ENCODE measurements around the gene COLEC12.

Gene COLEC12

DNA sequence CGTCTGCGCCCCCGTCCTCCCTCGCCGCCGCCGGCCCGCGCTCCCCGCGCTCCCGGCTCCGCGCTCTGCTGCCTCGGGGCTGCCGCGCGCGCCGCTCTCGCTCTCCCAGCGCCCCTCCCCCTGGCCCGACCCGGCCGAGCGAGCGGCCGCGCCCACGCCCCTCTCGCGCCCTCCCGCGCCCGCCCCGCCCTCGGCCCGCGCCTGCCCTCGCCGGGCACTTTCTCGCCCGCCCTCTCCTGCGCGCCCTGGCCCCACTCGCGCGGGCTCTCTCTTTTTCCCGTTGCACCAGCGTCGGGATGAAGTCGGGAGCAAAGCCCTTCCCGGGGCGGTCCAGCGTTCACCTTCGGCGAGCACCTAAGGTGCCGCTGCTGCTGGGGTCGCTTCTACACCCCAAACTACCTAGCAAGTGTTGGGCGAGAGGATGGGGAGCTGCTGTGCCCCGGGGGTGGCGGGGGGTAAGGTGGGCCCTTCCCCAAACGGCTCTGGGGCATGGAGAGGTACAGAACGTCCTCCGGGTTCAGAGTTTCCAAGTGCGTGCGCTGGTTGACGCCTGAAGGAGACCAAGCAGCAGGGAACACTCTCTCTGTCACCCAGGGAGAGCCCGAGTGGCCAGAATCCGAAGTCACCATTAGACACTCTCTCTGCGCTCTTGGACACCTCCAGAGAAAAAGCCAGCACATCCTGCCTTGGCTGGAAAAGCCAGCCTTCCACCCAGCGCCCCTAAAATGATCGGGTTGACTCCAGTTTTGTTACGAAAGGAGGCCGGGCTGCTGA, at the start of gene COLEC12:
TSS of gene COLEC12 (minus strand) at position 70 of the 774 bp plus-strand sequence. CDS start 187 bp downstream, outside the sequence.
- DNase-seq (ENCODE audit: low spot score) = peak; percentile 87

DNA sequence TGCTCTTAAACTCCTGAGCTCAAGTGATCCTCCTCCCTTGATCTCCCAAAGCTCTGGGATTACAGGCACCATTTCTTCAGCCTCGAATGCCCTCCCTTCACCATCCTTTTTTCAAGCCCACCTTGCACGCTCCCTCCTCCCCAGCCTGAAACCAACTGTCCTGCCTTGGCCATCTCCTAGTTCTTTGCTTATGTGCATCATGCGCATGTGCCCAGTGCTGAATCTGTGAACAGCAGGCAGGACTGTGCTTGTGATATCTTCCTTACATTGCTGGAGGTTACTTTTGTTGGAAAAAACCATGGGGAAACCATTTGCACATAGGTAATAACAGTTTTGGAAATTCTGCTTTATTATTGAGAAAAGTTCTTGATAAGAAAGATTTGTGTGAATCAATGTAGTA, 49.5 kb upstream of the COLEC12 start:
- DNase-seq (ENCODE audit: low spot score) = no peak

DNA sequence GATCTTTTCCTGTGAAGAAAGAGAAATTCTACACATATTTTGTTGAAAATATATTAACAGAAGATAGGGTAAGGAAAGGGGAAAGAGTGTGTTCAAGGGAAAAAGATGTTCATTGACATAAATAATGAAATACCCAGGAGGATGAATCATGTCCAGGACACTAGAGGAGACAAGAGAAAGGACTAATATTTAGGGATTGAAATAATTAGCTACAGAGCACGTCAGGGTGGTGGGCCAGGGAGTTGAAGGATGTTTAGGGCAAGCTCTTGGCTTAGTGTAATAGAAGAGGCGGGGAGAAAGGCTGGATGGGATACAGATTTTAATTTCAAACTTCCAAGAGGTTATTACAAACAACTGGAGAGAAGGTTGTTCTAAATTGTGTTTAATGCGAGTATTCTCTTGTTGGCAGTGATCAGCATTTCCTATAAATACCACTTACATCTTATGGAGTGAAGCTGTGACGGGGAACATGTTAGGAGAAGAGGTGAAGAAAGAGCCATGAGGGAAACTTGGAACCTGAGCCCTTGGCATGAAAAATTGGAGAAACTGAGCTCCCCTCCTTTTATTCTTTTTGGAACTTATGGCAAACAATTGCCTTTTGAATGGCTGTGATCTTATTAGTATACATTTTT, 43.1 kb upstream of the COLEC12 start:
- no peak for DNase-seq (ENCODE audit: low spot score)

DNA sequence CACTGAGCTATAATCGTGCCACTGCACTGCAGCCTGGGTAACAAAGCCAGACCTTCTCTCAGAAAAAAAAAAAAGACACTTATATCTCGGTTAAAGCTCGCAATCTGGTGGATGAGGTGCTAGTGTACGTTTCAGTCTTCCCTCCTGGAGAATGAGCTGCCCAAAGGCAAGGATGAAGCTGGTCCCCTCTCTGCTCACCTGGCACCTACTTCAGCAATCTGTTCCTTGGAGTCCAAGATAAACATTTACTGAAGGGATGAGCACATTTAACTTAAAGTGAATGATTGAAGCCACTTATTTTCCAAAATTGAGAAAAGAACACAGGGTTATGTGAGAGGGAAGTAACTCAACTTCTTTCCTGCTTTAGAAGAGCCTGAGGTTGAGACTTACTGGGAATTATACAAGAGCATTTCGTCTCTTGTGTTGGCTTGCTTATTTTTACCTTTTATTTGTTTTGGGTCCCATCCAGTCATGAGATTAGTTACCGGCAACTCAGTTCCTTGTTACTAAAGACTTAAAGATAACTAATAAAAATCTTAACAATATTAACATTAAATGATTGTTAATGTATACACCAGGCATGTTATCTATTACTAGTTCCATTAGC, 33.6 kb upstream of the COLEC12 start:
- DNase-seq (ENCODE audit: low spot score) = no peak

DNA sequence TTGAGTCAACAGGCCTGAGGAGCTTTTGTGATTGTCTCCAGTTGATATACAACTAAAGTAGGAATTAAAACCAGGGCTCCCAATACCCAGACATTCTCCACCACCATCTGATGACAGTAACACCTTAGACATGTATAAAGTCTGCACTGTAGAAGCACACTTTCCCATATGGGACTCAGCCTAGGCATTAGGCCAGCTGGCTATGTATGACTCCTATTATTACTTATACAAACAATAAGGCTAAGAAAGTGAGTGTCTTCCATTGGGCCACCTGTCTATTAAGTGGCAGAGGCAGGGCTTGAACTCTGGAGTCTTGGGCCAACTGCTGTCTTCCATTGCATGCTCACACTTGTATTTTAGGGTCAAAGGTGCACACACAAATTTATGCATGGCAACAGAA, 32.1 kb upstream of the COLEC12 start:
- no peak for DNase-seq (ENCODE audit: low spot score)

DNA sequence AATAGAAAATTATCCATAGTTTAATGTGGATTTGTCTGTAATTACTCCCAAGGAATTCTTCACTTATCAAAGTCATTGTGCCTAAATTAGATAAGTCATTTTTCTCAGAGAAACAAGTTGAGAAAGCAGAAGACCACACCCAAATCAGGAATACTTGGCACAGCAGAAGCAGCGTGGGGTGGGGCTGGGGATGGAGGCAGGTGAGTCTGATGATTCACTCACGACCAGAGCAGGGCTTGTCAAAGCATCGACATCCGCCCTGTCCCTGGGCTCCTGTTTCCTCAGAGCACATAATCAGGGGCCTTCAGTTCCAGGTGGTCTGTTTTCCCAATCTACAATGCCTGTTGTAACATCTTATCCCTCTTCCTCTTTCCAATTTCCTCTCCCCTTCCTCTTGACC, 31.5 kb upstream of the COLEC12 start:
- no peak for DNase-seq (ENCODE audit: low spot score)

DNA sequence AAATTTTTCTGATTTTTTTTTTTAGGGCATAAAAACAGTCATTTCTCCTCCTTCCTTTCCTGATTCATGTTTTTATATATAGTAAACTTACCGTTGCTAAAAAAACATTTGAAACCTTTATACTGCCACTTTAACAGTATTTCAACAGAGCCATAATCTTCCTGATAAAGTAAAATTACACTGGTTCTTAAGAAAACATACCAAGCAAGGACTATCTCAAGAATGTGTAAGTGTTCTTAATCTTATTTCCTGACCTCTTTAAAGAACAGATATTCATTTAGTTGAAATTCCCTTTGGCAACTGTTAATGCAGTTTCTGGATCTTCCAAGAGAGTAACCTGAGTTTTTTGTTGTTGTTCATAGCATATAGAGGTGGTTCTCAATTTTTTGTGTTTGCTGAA, 26.6 kb upstream of the COLEC12 start:
- no peak for DNase-seq (ENCODE audit: low spot score)

DNA sequence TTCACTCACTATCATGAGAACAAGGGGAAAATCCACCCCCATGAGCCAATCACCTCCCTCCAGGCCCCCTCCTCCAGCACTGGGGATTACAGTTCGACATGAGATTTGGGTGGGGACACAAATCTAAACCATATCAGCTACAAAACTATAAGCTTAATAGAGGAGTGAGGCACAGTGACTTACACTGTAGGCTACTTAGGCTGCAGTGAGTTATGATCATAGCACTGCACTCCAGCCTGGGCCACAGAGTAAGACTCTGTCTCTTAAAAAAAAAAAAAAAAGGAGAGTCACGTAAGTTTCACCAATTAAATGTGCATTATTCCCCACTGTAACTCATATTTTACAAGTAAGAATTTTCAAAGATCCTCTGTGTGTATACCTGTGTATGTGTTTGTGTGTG, 26.2 kb upstream of the COLEC12 start:
- DNase-seq (ENCODE audit: low spot score) = no peak

DNA sequence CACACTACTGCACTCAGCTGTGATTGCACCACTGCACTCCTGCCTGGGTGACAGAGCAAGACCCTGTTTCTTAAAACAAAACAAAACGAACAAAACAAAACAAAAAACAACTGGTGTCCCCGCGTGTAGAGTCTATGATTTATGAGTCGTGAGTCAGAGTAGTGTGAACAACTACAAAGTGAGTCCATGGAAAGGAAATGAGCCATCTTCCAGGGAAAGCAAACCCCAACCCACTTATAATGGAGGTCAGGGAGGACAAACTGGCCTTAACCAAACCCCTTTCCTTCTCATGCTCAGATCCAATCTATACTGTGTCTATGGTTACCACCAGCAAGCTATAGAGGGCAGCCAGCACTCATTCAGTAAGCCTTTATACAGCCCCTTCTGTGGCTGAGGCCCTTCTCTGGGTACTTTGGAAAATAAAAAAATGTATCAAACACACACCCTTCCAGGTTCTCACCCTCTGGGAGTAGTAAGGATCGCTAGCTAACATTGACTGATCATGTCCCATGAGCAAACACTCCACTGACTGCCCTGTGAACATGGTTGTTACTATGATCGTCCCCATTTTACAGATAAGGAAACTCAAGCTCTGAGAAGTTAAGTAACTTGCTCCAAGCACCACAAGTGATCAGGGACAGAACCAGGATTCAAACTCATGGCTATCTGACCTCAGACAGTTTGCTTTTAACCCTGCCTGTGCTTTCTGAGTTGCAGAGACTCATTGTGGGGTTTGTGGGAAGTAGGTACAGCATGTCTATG, 24.7 kb upstream of the COLEC12 start:
- DNase-seq (ENCODE audit: low spot score) = no peak

DNA sequence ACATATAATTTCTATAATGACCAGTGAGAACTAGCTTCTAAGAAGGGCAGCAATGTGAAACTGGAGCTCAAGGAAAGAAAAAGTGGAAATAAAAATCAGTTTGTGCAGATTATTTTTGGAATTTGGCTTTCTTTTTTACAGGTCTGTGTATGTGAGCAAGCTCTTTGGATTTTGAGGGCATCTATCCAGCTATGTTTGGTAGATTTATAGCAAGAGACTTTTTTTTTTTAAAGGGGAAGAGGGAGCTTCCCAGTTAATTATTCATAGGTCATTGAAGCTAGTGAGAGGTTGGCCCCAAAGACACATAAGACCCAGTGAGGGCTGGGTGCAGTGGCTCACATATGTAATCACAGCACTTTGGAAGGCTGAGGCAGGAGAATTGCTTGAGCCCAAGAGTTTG, 24.0 kb upstream of the COLEC12 start:
- DNase-seq (ENCODE audit: low spot score) = no peak

DNA sequence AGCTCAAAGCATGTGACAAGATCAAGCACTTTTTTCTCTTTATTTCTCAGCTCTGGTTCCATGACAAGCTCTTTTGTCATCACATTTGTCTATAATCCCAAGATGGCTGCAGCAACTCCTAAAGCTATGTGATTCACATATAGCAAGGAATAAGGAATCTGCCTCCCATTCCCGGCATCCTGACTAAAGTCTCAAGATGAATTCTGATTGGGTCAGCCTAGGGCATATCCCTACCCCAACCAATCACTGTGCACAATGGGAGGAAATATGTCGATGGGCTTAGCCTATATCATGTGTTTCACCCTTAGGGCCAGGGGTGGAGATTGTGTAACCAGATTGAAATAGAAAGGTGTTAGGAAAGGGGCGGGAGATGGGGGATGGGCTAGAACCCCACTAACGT, 23.1 kb upstream of the COLEC12 start:
- no peak for DNase-seq (ENCODE audit: low spot score)

DNA sequence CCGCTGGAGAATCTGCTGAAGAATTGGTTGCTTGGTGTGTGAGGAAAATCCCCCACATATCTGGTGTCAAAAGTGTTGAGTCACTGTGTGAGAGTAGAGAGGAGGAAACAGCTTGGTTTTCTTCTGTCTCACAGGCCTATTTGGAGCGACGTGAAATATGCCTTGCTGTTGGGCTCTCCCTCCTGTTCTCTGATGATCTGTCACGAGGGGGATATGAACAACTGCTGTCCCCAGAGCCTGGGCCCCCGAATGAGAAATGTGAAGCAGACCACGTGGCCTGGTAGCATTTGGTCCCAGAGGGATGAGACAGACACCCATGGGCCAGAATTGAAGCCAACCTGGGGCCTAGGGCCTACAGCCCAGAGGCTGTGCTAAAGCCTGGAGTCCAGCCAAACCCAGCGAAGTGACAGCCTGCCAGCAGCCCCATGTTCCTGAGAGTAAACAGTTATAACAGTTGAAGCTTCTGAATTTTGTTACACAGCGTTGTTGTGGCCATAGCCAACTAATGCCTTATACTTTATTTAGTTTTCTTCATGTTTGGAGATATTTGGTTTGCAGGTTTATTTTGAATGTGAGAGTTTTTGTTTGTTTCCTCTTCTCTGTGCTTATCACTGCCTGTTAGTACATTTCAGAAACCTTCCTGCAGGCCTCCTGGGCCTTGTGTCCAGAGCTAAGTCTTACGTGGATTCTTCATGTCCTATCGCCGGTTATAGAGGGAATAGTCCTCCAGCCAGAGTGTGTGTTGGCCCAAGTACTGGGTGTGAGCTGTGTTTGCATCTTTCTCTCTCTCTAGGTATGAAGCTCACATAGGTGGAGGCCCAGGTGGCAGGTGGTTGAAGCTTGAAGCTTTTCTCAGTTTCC, 18.7 kb upstream of the COLEC12 start:
- no peak for DNase-seq (ENCODE audit: low spot score)

DNA sequence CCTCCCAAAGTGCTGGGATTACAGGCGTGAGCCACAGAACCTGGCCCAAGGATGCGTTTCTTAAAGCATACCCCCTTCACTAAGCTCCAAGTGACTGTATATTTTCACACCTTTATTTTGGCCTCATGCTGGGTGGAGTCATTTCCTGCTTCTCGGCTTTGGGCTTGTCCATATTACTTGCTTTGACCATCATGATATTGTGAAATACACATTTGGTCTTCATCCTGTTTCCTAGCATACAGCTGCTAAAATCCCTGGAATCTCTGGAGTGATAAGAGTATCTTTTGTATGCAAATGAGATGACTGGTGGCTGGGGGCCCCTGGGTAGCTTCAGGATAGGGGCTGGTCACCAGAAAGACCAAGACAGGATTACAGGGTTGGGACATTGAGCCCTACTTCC, 17.6 kb upstream of the COLEC12 start:
- DNase-seq (ENCODE audit: low spot score) = no peak

DNA sequence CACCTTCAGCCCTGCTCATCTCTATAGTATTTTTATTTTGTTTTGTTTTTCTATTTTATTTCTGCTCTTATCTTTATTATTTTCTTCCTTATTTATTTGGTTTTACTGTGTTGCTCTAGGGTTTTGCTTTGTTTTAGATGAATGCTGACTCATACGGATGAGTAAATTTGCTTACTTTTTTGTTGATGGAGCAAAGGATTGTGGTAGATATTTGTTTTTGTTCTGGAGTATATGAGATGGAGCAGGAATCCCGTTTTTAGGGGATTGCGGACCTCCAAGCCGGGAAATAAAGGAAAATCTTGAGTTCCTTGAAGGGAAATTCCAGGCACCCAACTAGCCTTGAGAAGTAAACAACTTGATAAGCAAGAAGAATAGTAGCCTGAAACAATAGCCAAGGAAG, 15.3 kb upstream of the COLEC12 start:
- DNase-seq (ENCODE audit: low spot score) = no peak

DNA sequence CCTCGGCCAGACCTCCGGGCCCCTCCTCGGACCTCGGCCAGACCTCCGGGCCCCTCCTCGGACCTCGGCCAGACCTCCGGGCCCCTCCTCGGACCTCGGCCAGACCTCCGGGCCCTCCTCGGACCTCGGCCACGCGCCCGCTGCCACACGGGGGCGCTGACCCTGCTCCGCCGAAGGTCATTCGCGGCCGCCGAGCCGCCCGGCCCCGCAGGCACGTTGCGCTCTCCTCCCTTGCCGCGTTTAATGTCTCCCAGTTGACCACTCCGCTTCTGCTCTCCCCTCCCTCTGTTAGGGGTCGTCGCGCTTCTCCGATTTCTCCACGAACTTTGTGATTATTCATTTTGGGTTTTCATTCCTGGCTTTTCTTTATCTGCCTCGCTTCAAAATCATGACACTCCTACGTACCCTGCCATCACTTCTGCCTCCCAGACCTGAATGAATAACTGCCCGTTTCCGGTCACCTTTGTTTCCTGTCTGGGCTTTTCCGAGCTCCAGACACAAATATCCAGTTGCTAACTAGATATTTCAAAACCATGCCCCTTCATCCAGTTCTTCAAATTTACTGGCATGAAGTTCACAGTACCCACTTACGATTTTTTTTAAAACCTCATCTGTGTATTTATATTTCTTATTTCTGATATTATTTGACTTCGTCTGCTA, 14.8 kb upstream of the COLEC12 start:
- no peak for DNase-seq (ENCODE audit: low spot score)

DNA sequence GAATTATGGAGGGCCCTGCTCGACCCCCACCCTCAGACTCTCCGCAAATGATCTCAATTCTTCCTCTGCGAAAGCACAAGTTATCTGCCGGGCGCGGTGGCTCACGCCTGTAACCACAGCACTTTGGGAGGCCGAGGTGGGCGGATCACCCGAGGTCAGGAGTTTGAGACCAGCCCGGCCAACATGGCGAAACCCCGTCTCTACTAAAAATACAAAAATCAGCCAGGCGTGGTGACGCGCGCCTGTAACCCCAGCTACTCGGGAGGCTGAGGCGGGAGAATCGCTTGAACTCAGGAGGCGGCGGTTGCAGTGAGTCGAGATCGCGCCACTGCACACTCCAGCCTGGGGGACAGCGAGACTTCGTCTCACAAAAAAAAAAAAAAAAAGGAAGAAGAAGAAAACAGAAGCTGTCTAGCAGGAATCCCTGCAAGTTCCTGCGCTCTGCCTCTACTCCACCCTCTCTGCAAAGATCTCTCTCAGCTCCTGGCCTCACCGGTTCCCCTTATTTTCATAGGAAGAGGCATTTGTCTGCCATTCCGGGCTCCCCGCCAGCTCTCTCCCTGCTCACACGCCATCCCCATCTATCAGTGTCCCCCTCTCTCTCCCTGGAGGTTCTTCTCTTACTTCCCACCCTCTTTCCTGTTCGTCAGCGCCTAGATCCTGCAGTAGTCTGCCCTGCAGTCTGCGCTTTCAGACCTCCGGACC, 13.5 kb upstream of the COLEC12 start:
- DNase-seq (ENCODE audit: low spot score) = no peak

DNA sequence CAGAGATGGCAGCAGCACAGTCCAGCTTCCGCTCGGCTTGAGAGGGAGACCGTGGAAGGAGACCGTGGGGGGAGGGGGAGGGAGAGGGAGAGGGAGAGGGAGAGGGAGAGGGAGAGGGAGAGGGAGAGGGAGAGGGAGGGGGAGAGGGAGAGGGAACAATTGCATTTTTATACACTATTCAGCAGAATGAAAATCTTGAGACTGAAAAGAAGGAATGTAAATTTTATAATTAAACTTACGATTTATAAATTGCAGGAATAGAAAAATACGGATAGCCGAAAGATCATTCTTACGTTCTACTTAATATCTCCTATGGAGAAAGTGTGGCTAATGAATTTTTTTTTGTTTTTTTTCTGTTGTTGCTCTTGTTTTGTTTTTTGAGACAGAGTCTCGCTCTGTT, 12.5 kb upstream of the COLEC12 start:
- DNase-seq (ENCODE audit: low spot score) = no peak

DNA sequence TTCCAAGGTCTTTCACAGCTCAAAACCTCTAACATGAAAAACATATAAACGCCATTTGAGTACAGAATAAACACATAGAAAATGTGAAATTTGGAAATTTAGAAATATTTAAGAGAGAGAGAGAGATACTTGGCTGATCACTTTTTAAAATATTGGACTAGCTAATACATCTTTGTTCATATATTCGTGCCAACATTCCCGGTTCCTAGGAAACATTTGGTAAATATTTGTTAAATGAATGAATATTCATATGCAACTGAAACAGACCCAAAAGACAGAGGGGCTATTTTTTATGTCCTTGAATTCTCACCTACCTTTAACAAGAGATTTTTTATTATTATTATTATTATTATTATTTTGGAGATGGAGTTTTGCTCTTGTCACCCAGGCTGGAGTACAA, 8.3 kb upstream of the COLEC12 start:
- DNase-seq (ENCODE audit: low spot score) = no peak

DNA sequence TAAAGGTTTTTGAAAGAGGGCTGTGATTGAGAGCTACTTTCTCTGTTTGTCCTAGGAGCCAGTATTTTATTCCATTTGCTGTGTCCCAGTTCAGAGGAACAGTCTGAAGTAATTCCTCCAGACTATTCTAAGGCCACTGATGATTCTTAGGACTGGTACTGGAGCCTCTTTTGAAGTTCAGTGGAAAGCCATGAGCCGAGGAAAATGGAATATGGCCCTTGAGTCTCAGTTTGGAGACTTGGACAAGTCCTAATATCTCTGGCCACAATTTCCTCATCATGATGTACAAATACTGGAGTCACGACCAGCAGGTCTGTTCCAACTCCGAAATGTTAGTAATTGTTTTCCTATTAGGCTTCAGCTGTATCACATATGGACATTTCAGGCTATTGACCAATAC, 7.1 kb upstream of the COLEC12 start:
- no peak for DNase-seq (ENCODE audit: low spot score)

DNA sequence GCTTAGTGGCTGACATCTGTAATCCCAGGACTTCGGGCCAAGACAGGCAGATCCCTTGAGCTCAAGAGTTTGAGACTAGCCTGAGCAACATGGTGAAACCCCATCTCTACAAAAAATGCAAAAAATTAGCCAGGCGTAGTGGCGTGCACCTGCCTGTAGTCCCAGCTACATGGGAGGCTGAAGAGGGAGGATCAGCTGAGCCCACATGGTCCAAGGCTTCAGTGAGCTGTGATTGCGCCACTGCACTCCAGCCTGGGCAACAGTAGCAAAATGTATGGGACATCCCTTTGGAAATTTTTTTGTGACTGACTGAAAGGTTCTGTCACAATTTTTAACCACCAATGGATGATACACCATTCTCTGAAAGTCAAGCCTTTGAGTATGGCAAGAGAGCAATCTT, 6.3 kb upstream of the COLEC12 start:
- no peak for DNase-seq (ENCODE audit: low spot score)

DNA sequence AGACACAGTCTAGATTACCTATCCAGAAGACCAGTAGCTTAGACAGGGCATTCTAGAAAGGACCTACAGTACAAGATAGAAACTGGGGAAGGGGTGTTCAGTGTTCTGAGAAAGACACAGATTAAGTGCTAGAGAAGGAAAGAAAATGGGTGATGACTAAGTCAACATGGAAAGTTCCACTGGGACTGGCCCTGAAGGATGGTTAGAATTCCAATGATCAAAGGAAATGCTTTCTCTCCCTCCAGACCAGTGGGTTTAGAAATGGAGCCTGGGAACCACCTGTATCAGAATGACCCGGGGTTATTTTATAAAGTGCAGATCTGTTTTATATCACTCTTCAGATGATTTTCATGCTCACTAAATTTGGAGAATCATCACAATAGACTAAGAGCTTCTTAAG, 5.8 kb upstream of the COLEC12 start:
- no peak for DNase-seq (ENCODE audit: low spot score)
